Endothelial cell of umbilical vein (primary cell): ENCODE results near the gene DNTT.

Experiments
- POLR2A ChIP-seq: IDR thresholded peaks from 2 replicates; pipeline ENCODE4 v1.6.1; 2012; ENCODE audit warnings: low read depth, mild to moderate bottlenecking, control low read depth, low read length
- TF ChIP-seq, protein P1 (sequence below), 2 donors: IDR thresholded peaks; 1 replicate in 1 of 2; 2 replicates in 1 of 2; pipeline ENCODE4 v1.5.1; 2011; ENCODE audit warnings: low read length in 2 of 2, mild to moderate bottlenecking in 2 of 2, moderate library complexity in 2 of 2, control low read depth in 1 of 2, inconsistent platforms in 1 of 2, low read depth in 1 of 2; ENCODE audit not compliant: insufficient read depth in 1 of 2; ENCODE audit errors: extremely low read depth in 1 of 2

GRCh38 chr10:96279191-96279641 is 25.0 kb upstream of the DNTT start:
- no peak for TF ChIP-seq POLR2A
- TF ChIP-seq, protein P1, sequence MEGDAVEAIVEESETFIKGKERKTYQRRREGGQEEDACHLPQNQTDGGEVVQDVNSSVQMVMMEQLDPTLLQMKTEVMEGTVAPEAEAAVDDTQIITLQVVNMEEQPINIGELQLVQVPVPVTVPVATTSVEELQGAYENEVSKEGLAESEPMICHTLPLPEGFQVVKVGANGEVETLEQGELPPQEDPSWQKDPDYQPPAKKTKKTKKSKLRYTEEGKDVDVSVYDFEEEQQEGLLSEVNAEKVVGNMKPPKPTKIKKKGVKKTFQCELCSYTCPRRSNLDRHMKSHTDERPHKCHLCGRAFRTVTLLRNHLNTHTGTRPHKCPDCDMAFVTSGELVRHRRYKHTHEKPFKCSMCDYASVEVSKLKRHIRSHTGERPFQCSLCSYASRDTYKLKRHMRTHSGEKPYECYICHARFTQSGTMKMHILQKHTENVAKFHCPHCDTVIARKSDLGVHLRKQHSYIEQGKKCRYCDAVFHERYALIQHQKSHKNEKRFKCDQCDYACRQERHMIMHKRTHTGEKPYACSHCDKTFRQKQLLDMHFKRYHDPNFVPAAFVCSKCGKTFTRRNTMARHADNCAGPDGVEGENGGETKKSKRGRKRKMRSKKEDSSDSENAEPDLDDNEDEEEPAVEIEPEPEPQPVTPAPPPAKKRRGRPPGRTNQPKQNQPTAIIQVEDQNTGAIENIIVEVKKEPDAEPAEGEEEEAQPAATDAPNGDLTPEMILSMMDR (IDR thresholded peaks at IDR 0.05; ENCODE audit: extremely low read depth in 1 of 2, insufficient read depth in 1 of 2, low read depth in 1 of 2, low read length in 2 of 2): no peak
